B cell (primary cell): ENCODE measurements around the gene KIAA1586. TPM values are rescaled to one million over a fixed set of nuclear protein-coding genes. Genes with fewer than 3 reads are reported as not detected.
"Not testable (repeated sequence)": the region's sequence is repeated elsewhere in the genome, so short reads cannot be mapped to it uniquely, and the experiment has no call there.

Experiments used
- ATAC-seq: fragments of 200-7000 bp; cut with Tn5 transposase; one replicate; pipeline ENCODE4 v1.10.0; 2021; ENCODE audit warnings: low read depth, mild to moderate bottlenecking, moderate number of reproducible peaks, moderate library complexity
- CTCF ChIA-PET: fragments of 350-600 bp; sonication (Branson Sonifier 250); formaldehyde crosslinking; loops from one replicate; lab custom pipeline; 2021; ENCODE audit warnings: antibody characterized with exemption, inconsistent platforms; lab: Charles Lee
- POLR2A ChIA-PET: fragments of 350-600 bp; sonication (Branson Sonifier 250); formaldehyde crosslinking; loops from one replicate; lab custom pipeline; 2021; ENCODE audit warnings: antibody characterized with exemption; lab: Charles Lee
- DNase-seq: peaks from one replicate; pipeline ENCODE4 v3.0.0; 2013
- H2AFZ ChIP-seq: 2 replicates; pipeline ENCODE4 v1.6.1; 2012; ENCODE audit warnings: mild to moderate bottlenecking, low read depth, low read length; ENCODE audit not compliant: insufficient read depth, poor library complexity, severe bottlenecking
- H3K27ac ChIP-seq, 2 donors: 1 replicate in 1 of 2; 2 replicates in 1 of 2; pipeline ENCODE4 v1.5.1; 2012 to 2013; ENCODE audit warnings: low read length in 2 of 2, mild to moderate bottlenecking in 2 of 2, moderate library complexity in 1 of 2
- H3K27me3 ChIP-seq, 4 experiments: fragments of 200-600 bp in 1 of 4; sonication (generic) in 1 of 4; replicated peaks in 1 of 4; 1 replicate in 2 of 4; 2 replicates in 2 of 4; pipeline versions ENCODE4 v1.6.1 to v1.7.0; 2013 to 2016; ENCODE audit warnings: low read length in 3 of 4, mild to moderate bottlenecking in 2 of 4, mixed read lengths in 1 of 4, moderate library complexity in 1 of 4; ENCODE audit not compliant: insufficient read depth in 4 of 4, control insufficient read depth in 3 of 4; ENCODE audit errors: control extremely low read depth in 1 of 4
- H3K36me3 ChIP-seq, 2 experiments: replicated peaks in 1 of 2; 1 replicate in 1 of 2; 2 replicates in 1 of 2; pipeline versions ENCODE4 v1.6.1 to v1.7.1; 2013; ENCODE audit warnings: low read length in 1 of 2; ENCODE audit not compliant: insufficient read depth in 2 of 2, control insufficient read depth in 1 of 2; ENCODE audit errors: control extremely low read depth in 1 of 2, extremely low read depth in 1 of 2
- H3K4me1 ChIP-seq, 2 donors: fragments of 200-600 bp in 1 of 2; sonication (generic) in 1 of 2; 1 replicate in 1 of 2; 2 replicates in 1 of 2; pipeline versions ENCODE4 v1.5.1 to v1.6.1; 2013 to 2017; ENCODE audit warnings: low read length in 2 of 2; ENCODE audit not compliant: control insufficient read depth in 2 of 2, insufficient read depth in 2 of 2
- H3K4me2 ChIP-seq: replicated peaks from 2 replicates; pipeline ENCODE3; 2012; ENCODE audit warnings: mild to moderate bottlenecking, low read depth, low read length; ENCODE audit not compliant: poor library complexity, severe bottlenecking
- H3K4me3 ChIP-seq, 5 experiments: fragments of 200-600 bp in 1 of 5; sonication (generic) in 1 of 5; 1 replicate in 3 of 5; 2 replicates in 2 of 5; pipeline versions ENCODE4 v1.5.1 to v1.7.0; 2011 to 2016; ENCODE audit warnings: low read length in 4 of 5, mild to moderate bottlenecking in 4 of 5, low read depth in 2 of 5, control low read depth in 1 of 5, moderate library complexity in 1 of 5; ENCODE audit not compliant: insufficient read depth in 1 of 5; ENCODE audit errors: control extremely low read depth in 1 of 5, extremely low read depth in 1 of 5
- H3K79me2 ChIP-seq: fragments of 200-600 bp; sonication (generic); one replicate; pipeline ENCODE4 v1.6.0; 2016; ENCODE audit warnings: low read length; ENCODE audit not compliant: control insufficient read depth, insufficient read depth
- H3K9ac ChIP-seq: fragments of 200-600 bp; sonication (generic); 2 replicates; pipeline ENCODE4 v1.6.1; 2017; ENCODE audit warnings: mild to moderate bottlenecking, low read length, moderate library complexity
- H3K9me3 ChIP-seq, 3 donors: one replicate each; pipeline versions ENCODE4 v1.6.1 to v1.7.1; 2013; ENCODE audit warnings: low read length in 2 of 3; ENCODE audit not compliant: control insufficient read depth in 2 of 3, insufficient read depth in 1 of 3; ENCODE audit errors: control extremely low read depth in 1 of 3
- H4K20me1 ChIP-seq: 2 replicates; pipeline ENCODE4 v1.6.0; 2012; ENCODE audit warnings: mild to moderate bottlenecking, low read length; ENCODE audit not compliant: insufficient read depth, control insufficient read depth, poor library complexity, severe bottlenecking
- H3K27ac Mint-ChIP-seq: one replicate; pipeline ENCODE4 v1.8.0; 2021; ENCODE audit warnings: mixed read lengths
- H3K27me3 Mint-ChIP-seq: one replicate; pipeline ENCODE4 v1.8.0; 2021; ENCODE audit warnings: mixed read lengths
- H3K4me1 Mint-ChIP-seq: one replicate; pipeline ENCODE4 v1.8.0; 2021; ENCODE audit warnings: mixed read lengths
- H3K4me3 Mint-ChIP-seq: one replicate; pipeline ENCODE4 v1.8.0; 2021; ENCODE audit warnings: mixed read lengths
- H3K9me3 Mint-ChIP-seq: one replicate; pipeline ENCODE4 v1.8.0; 2022; ENCODE audit warnings: mixed read lengths; ENCODE audit not compliant: insufficient read depth
- EZH2 ChIP-seq: IDR thresholded peaks from 2 replicates; pipeline ENCODE4 v1.6.1; 2012; ENCODE audit warnings: borderline replicate concordance, low read depth, mild to moderate bottlenecking, moderate library complexity, low read length; ENCODE audit not compliant: insufficient read depth, poor library complexity, severe bottlenecking
- WGBS: methylation state at CpG from one replicate; pipeline ENCODE4 v1.1.5; 2013; ENCODE audit warnings: missing lambda C conversion rate; ENCODE audit not compliant: insufficient coverage; 5-methylcytosine and 5-hydroxymethylcytosine counted together
- intact Hi-C: fragments of 100-400 bp; cut with micrococcal nuclease; formaldehyde crosslinking; loops from one replicate; pipeline ENCODE4 v1.10.0; 2022
- polyA plus RNA-seq: library from polyadenylated mRNA; depleted of rRNA; stranded (reverse); fragments of >200 nt; gene quantifications from 2 replicates; pipeline ENCODE4 v1.2.3, GENCODE V29; 2012
- total RNA-seq, 2 donors: library from RNA; stranded (reverse); fragments of 120-200 nt in 1 of 2; gene quantifications; 1 replicate in 1 of 2; 2 replicates in 1 of 2; pipeline versions ENCODE4 v1.2.3 to v1.2.4, GENCODE V29; 2013 to 2022
- TF ChIP-seq, protein P1 (sequence below): fragments of 200-600 bp; IDR thresholded peaks from one replicate; pipeline ENCODE4 v1.8.0; 2022; ENCODE audit warnings: antibody characterized with exemption, mild to moderate bottlenecking

KIAA1586 gene
- total and polyA plus RNA-seq, 2 donors (not counting 1 experiment from before 2014, with no cell fraction given) = 1.2 to 16.3 TPM

DNA sequence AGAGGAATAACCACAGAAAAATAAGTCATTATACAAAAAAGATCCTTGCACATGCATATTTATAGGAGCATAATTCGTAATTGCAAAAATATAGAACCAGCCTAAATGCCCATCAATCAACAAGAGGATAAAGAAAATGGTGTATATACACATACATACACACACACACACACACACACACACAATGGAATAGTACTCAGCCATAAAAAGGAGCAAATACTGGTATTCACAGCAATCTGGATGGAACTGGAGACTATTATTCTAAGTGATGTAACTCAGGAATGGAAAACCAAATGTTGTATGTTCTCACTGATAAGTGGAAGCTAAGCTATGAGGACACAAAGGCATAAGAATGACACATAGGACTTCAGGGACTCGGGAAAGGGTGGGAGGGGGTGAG lies 1.9 kb upstream of the KIAA1586 start:
- intact Hi-C loops = no loop called here
- H3K4me3 Mint-ChIP-seq = no peak overlapping the region
- CTCF ChIA-PET = no interaction called here

DNA sequence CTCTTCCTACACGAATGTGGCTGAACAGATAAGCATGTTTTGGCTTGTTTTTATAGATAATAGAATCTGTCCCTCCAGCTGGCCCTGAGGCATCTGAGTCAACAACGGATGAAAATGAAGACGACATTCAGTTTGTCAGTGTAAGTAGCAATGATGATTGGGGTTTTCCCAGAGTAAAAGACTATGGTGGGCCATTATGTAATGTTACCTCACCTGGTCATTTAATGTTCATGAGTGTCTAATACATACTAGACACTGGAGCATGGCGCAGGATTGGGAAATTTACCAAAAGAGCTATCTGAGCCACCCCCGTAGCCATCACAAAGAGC lies 728 bp downstream of the KIAA1586 start:
- H2AFZ ChIP-seq, H3K4me2 ChIP-seq, H3K9ac ChIP-seq, H3K4me3 Mint-ChIP-seq, H3K27me3 ChIP-seq, H3K4me1 ChIP-seq, H3K27ac ChIP-seq, H3K4me3 ChIP-seq, ATAC-seq, H3K36me3 ChIP-seq, H3K27me3 Mint-ChIP-seq, H3K9me3 ChIP-seq, POLR2A ChIA-PET, CTCF ChIA-PET, H3K9me3 Mint-ChIP-seq, DNase-seq, H3K27ac Mint-ChIP-seq, H4K20me1 ChIP-seq: not testable (repeated sequence)
- no CpG with 5 or more reads among the region's 5 CpGs for WGBS
- peaks cover 19% of the 10 kb centered on the region for H3K4me1 Mint-ChIP-seq
- peaks cover 19% of the 10 kb centered on the region for H3K79me2 ChIP-seq
- intact Hi-C loops = loop anchor here (2.0 kb wide), 2 partner anchors 42 to 126 kb away; partner anchors contain the start of gene BAG2

More for the DNA sequence above, 1.9 kb upstream of the KIAA1586 start:
- Histone ChIP-seq H3K9ac (no peak overlapping the region), H3K4me2 (no peak overlapping the region), H3K79me2 (peaks cover 4% of the 10 kb centered on the region), H3K36me3 (peaks cover 1 to 4% of the 10 kb centered on the region in 2 experiments), H3K27ac (no peak overlapping the region), H4K20me1 (no peaks in the 10 kb centered on the region), H2AFZ (no peak overlapping the region), H3K4me3 (no peak overlapping the region), H3K4me1 (peaks cover 4 to 5% of the 10 kb centered on the region in 2 donors), H3K27me3 (peaks cover 0 to 19% (median 4%) of the 10 kb centered on the region in 4 experiments), H3K9me3 (peaks cover 0 to 2% (median 0%) of the 10 kb centered on the region in 3 donors)
- Mint-ChIP-seq H3K27ac (no peak overlapping the region), H3K27me3 (peaks cover 23% of the 10 kb centered on the region), H3K9me3 (no peaks in the 10 kb centered on the region), H3K4me1 (peaks cover 18% of the 10 kb centered on the region)
- DNase-seq (no peak), ATAC-seq (no peak)
- TF ChIP-seq EZH2 = no peak
- TF ChIP-seq, protein P1, sequence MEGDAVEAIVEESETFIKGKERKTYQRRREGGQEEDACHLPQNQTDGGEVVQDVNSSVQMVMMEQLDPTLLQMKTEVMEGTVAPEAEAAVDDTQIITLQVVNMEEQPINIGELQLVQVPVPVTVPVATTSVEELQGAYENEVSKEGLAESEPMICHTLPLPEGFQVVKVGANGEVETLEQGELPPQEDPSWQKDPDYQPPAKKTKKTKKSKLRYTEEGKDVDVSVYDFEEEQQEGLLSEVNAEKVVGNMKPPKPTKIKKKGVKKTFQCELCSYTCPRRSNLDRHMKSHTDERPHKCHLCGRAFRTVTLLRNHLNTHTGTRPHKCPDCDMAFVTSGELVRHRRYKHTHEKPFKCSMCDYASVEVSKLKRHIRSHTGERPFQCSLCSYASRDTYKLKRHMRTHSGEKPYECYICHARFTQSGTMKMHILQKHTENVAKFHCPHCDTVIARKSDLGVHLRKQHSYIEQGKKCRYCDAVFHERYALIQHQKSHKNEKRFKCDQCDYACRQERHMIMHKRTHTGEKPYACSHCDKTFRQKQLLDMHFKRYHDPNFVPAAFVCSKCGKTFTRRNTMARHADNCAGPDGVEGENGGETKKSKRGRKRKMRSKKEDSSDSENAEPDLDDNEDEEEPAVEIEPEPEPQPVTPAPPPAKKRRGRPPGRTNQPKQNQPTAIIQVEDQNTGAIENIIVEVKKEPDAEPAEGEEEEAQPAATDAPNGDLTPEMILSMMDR = no peak
- WGBS = no CpG with 5 or more reads among the region's 2 CpGs
- POLR2A ChIA-PET = no interaction called here

DNA sequence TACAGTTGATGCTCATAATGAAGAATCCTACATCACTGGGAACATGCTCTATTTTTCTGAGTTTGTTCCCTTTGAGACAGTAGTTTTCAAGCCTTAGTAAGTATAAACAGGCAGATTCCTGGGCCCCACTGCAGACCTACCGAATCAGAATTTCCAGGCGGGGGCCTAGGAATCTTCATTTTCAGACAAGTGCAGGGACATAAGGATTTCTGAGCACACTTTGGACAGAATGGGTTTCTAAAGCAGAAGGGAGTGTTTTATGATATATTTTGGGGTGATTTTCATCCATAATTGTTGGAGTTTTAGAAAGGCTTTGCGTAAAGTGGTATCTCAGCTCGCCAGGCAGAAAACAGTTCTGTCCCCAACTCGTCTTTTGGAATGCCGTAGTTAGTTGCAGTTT lies 1.4 kb downstream of the KIAA1586 start:
- DNase-seq, H3K4me3 ChIP-seq, ATAC-seq, H3K27me3 ChIP-seq, H3K27ac Mint-ChIP-seq, H3K36me3 ChIP-seq, H3K9me3 ChIP-seq, POLR2A ChIA-PET, H2AFZ ChIP-seq, H3K4me2 ChIP-seq, H3K9ac ChIP-seq, H3K27me3 Mint-ChIP-seq, H3K9me3 Mint-ChIP-seq, H3K27ac ChIP-seq, H3K4me1 ChIP-seq, CTCF ChIA-PET, H4K20me1 ChIP-seq: not testable (repeated sequence)
- Mint-ChIP-seq H3K4me3 (peak overlapping the region; percentile 18), H3K4me1 (peaks cover 19% of the 10 kb centered on the region)
- peaks cover 19% of the 10 kb centered on the region for H3K79me2 ChIP-seq
- intact Hi-C loops = loop anchor here (2.0 kb wide), 2 partner anchors 41 to 125 kb away; partner anchors contain the start of gene BAG2
- WGBS = 100% methylated on average over 4 of the region's 6 CpGs
